Astrocyte (in vitro differentiated cells and primary cell): ENCODE measurements around the gene AASS.

Experiments
- EZH2 ChIP-seq: IDR thresholded peaks from 2 replicates; pipeline ENCODE4 v1.6.1; 2012; ENCODE audit warnings: mild to moderate bottlenecking, low read length, inconsistent platforms; ENCODE audit not compliant: insufficient read depth
- TF ChIP-seq, protein P1 (sequence below): IDR thresholded peaks from 2 replicates; pipeline ENCODE4 v1.5.1; 2011; ENCODE audit warnings: low read depth, mild to moderate bottlenecking, inconsistent platforms, low read length, moderate library complexity; ENCODE audit not compliant: insufficient read depth

DNA sequence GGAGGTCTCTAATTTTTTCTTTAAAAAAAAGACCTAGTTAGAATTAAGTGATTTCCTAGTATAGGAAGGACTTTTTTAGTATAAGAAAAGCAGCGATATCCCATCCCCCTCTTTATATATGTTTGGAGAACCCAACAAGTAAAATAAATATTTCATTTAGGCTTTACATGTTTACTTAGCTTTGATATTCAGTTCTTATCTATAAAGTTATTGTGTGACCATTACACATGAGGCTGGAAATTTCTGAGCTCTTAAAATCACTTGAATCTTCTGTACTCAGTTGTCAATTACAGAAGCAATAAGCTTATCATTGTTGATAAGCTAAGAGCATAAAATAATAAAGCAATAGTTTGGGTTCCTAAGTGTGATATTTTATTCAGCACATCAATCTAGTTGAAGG, 89.7 kb downstream of the AASS start:
- TF ChIP-seq, protein P1, sequence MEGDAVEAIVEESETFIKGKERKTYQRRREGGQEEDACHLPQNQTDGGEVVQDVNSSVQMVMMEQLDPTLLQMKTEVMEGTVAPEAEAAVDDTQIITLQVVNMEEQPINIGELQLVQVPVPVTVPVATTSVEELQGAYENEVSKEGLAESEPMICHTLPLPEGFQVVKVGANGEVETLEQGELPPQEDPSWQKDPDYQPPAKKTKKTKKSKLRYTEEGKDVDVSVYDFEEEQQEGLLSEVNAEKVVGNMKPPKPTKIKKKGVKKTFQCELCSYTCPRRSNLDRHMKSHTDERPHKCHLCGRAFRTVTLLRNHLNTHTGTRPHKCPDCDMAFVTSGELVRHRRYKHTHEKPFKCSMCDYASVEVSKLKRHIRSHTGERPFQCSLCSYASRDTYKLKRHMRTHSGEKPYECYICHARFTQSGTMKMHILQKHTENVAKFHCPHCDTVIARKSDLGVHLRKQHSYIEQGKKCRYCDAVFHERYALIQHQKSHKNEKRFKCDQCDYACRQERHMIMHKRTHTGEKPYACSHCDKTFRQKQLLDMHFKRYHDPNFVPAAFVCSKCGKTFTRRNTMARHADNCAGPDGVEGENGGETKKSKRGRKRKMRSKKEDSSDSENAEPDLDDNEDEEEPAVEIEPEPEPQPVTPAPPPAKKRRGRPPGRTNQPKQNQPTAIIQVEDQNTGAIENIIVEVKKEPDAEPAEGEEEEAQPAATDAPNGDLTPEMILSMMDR: no peak
- TF ChIP-seq EZH2: no peak
